ENCODE results near the gene SMURF1.

DNA sequence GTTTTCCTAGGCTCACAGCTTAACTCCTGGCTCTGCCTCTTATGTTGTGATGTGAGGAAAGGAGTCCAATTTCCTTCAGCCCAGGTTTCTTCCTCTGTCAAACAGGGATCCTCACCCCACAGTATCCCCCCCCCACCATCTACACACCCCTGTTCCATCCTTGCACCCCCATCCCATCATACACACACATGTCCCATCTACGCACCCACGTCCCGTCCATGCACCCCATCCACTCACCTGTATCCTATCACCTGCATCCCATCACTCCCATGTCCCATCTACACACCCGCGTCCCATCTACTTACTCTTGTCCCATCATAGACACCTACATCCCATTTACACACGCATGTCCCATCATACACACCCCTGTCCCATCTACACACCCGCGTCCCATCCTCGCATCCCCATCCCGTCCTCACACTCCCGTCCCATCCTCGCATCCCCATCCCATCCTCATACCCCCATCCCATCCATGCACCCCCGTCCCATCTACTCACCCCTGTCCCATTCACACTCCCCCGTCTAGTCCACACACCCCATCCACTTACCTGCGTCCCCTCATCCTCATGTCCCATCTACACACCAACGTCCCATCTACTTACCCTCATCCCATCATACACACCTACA is 148.3 kb downstream of the SMURF1 start:
- TF ChIP-seq POLR2A (IDR thresholded peaks at IDR 0.05; ENCODE audit: low read depth, low read length) (no peak; the same call in 1 of the 2 replicates), POLR2AphosphoS5 (IDR thresholded peaks at IDR 0.05; ENCODE audit: low read depth, low read length) (no peak)
